H1 (cell line): ENCODE measurements around the gene PLXDC2. TPM values are rescaled to one million over a fixed set of nuclear protein-coding genes. Genes with fewer than 3 reads are reported as not detected.

Experiments
- CTCF ChIP-seq, 3 experiments: IDR thresholded peaks; 1 replicate in 2 of 3; 2 replicates in 1 of 3; pipeline versions ENCODE4 v1.5.1 to v1.6.1; 2011; ENCODE audit warnings: low read length in 3 of 3, mild to moderate bottlenecking in 3 of 3, inconsistent platforms in 2 of 3, low read depth in 1 of 3, moderate library complexity in 1 of 3; ENCODE audit not compliant: insufficient read depth in 1 of 3; ENCODE audit errors: control extremely low read depth in 1 of 3
- GABPA ChIP-seq: IDR thresholded peaks from 2 replicates; pipeline ENCODE4 v1.6.1; 2011; ENCODE audit warnings: mild to moderate bottlenecking, low read length, moderate library complexity, borderline replicate concordance; ENCODE audit not compliant: insufficient read depth
- GTF2F1 ChIP-seq: IDR thresholded peaks from 2 replicates; pipeline ENCODE4 v1.6.1; 2012; ENCODE audit warnings: low read depth, low read length, improper control_type of control experiment, borderline replicate concordance
- POU5F1 ChIP-seq: IDR thresholded peaks from 2 replicates; pipeline ENCODE4 v1.6.1; 2011; ENCODE audit warnings: low read depth, mild to moderate bottlenecking, low read length, moderate library complexity
- RXRA ChIP-seq: IDR thresholded peaks from 2 replicates; pipeline ENCODE4 v1.6.1; 2011; ENCODE audit warnings: low read depth, mild to moderate bottlenecking, low read length, moderate library complexity; ENCODE audit not compliant: insufficient read depth
- polyA plus RNA-seq, 7 experiments: library from polyadenylated mRNA; depleted of rRNA in 3 of 7; stranded (reverse) in 5 of 7; unstranded in 2 of 7; fragments of >200 nt in 5 of 7; fragments of 200-250 nt in 2 of 7; gene quantifications; 1 replicate in 5 of 7; 2 replicates in 1 of 7; 4 replicates in 1 of 7; pipeline versions ENCODE4 v1.2.1 to v1.2.3, GENCODE V29; 2011 to 2013; ENCODE audit warnings: missing spikeins in 2 of 7, mixed read lengths in 2 of 7
- total RNA-seq: library from RNA; stranded (reverse); fragmentation: NEBNext Ultra II Directional; extraction: Animal tissue kit (Norgen Biotek cat#: 25700); gene quantifications from 2 replicates; pipeline ENCODE4 v1.2.1, GENCODE V29; 2021

PLXDC2 gene
- total and polyA plus RNA-seq, 2 of the 8 experiments (the other 6 are each of a cell fraction or from before 2014, with no cell fraction given) = 23.0 to 40.5 TPM

DNA sequence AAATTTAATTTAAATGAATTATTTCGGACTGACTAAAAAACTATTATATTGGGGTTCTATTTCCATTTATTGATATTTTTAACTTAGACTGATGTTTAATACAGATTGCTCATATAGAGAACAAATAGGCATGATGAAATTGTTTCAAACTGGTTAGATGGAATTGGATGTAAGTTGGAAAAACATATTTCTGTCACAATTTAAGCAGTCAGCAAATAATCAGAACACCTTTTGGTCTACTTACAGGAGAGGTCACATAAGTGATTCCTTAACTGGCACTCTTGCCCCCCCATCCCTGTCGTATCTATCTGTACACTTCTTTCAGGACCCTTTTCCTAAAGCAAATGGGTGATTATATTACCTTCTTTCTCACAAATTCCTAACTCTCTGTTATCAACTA is 138.4 kb downstream of the PLXDC2 start (continued):
- TF ChIP-seq CTCF (IDR thresholded peaks at IDR 0.05; ENCODE audit: control extremely low read depth in 1 of 3, insufficient read depth in 1 of 3, low read depth in 1 of 3, low read length in 3 of 3) = no peak
- no peak for TF ChIP-seq GTF2F1
- TF ChIP-seq RXRA = no peak
- no peak for TF ChIP-seq GABPA
- TF ChIP-seq POU5F1 = no peak
- TF ChIP-seq, all 59 proteins: peak for 0
